ENCODE data around the gene FTCDNL1. TPM values are rescaled to one million over a fixed set of nuclear protein-coding genes. Genes with fewer than 3 reads are reported as not detected.

Gene FTCDNL1
- total RNA-seq, 1 experiment from 2014 or later, result 2.0 TPM

GRCh38 chr2:199851883-199852282 lies 891 bp upstream of the FTCDNL1 start:
- Histone ChIP-seq H4K5ac (ENCODE audit: insufficient read length, low read depth, low read length) (no peak overlapping the region), H3K23me2 (ENCODE audit: insufficient read length, low read depth, low read length, poor library complexity, severe bottlenecking) (peaks cover 6% of the 10 kb centered on the region), H2AK5ac (ENCODE audit: insufficient read length, low read length) (no peak overlapping the region), H3T11ph (ENCODE audit: low read length) (no peak overlapping the region), H3K18ac (ENCODE audit: insufficient read length, low read depth, low read length) (no peak overlapping the region), H2BK120ac (ENCODE audit: low read depth, low read length, poor library complexity, severe bottlenecking) (no peak overlapping the region), H4K8ac (replicated peaks; ENCODE audit: insufficient read length, low read depth, low read length) (no peak overlapping the region), H3K14ac (ENCODE audit: insufficient read depth, low read length) (no peak overlapping the region), H3K79me1 (ENCODE audit: insufficient read depth, low read depth, low read length, poor library complexity, severe bottlenecking) (no peaks in the 10 kb centered on the region), H4K20me1 (ENCODE audit: control insufficient read depth, insufficient read depth, insufficient read length) (no peaks in the 10 kb centered on the region), H3K27ac (ENCODE audit: insufficient read length, low read depth, low read length) (no peak overlapping the region), H2BK15ac (ENCODE audit: low read depth, low read length) (no peak overlapping the region), H3K4me2 (ENCODE audit: insufficient read depth, insufficient read length, low read length) (no peak overlapping the region), H3K27me3 (ENCODE audit: insufficient read depth, low read length) (no peaks in the 10 kb centered on the region), H2BK12ac (ENCODE audit: insufficient read length, low read depth, low read length) (no peak overlapping the region), H2BK5ac (ENCODE audit: insufficient read length, low read length) (no peak overlapping the region), H3K23ac (ENCODE audit: insufficient read length, low read depth, low read length) (no peak overlapping the region), H3K4me1 (ENCODE audit: insufficient read depth, low read length) (peaks cover 7% of the 10 kb centered on the region), H3K56ac (ENCODE audit: insufficient read length, low read depth, low read length) (no peak overlapping the region), H3K9ac (ENCODE audit: extremely low read depth, insufficient read length, low read length) (no peak overlapping the region), H3K9me3 (ENCODE audit: control insufficient read depth, low read depth, low read length) (no peaks in the 10 kb centered on the region), H2BK20ac (ENCODE audit: low read depth, low read length, poor library complexity, severe bottlenecking) (no peak overlapping the region), H2AFZ (ENCODE audit: low read length) (no peak overlapping the region), H3K4ac (ENCODE audit: low read depth, low read length) (no peak overlapping the region), H3K79me2 (ENCODE audit: insufficient read depth, low read length) (no peaks in the 10 kb centered on the region), H4K91ac (ENCODE audit: insufficient read length, low read depth, low read length) (no peak overlapping the region)
- H3K27me3 Mint-ChIP-seq (ENCODE audit: low read depth), result peaks cover 1% of the 10 kb centered on the region
- H3K4me1 Mint-ChIP-seq, result peaks cover 47 to 53% of the 10 kb centered on the region in 2 experiments
- no CpG with 5 or more reads among the region's 2 CpGs for WGBS (ENCODE audit: extremely low coverage, insufficient read length, low lambda C conversion rate)
- DNase-seq, result no peak
- H3K9me3 Mint-ChIP-seq, result peaks cover 0 to 3% of the 10 kb centered on the region in 2 experiments; a peak in 1 of 5 replicates
- no peak for TF ChIP-seq CTCF (conservative IDR thresholded peaks at IDR 0.05)
- no peak overlapping the region for H3K27ac Mint-ChIP-seq
- H3K4me3 Mint-ChIP-seq, result no peak overlapping the region
- H3K36me3 Mint-ChIP-seq (ENCODE audit: insufficient read depth in 1 of 3, low read depth in 3 of 3), result no peaks in the 10 kb centered on the region

All from H9 (cell line).